ENCODE data around the gene FGFRL1.
"Not testable (repeated sequence)": the region's sequence is repeated elsewhere in the genome, so short reads cannot be mapped to it uniquely, and the experiment has no call there.

Gene FGFRL1

DNA sequence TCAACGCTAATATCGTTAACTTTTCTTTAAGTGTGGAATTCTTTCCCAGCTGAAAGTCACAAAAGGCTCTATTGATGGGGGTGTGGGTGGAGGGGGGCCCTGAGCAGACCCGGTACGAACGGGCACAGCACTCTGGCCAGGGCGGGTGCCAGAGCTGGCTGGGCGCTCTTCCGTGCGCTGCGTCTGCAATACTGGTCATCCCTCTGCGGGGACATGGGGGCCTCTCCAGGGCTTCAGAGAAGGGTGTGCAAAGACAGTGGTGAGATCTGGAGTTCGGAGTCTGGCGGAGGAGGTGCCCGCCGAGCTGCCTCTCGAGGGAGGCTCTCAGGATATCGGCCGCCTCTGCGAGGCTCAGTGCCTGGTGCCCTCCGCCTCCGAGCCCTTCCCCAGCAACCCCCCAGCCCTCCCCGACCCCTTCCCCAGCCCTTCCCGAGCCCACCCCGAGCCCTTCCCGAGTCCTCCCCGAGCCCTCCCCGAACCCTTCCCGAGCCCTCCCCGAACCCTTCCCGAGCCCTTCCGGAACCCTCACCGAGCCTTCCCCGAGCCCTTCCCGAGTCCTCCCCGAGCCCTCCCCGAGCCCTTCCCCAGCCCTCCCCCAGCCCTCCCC lies 34.3 kb downstream of the FGFRL1 start:
- Mint-ChIP-seq H3K9me3 (no peaks in the 10 kb centered on the region), H3K36me3 (peaks cover 2% of the 10 kb centered on the region), H3K4me1 (peaks cover 7% of the 10 kb centered on the region), H3K4me3 (no peak overlapping the region), H3K27ac (no peak overlapping the region), H3K27me3 (peaks cover 26% of the 10 kb centered on the region)
- ATAC-seq (ENCODE audit: low read depth): no peak
- DNase-seq (ENCODE audit: low spot score in 2 of 2): no peak

DNA sequence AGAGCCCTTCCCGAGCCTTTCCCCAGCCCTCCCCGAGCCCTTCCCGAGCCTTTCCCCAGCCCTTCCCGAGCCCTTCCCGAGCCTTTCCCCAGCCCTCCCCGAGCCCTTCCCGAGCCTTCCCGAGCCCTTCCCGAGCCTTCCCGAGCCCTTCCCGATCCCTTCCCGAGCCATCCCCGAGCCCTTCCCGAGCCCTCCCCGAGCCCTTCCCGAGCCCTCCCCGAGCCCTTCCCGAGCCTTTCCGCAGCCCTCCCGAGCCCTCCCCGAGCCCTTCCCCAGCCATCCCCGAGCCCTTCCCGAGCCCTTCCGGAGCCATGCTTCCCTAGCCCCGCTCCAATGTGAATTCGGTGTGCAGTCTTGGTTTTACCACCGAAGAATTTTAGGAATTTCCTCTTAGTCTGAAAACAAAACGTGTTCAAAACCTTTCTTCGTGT lies 35.2 kb downstream of the FGFRL1 start:
- peaks cover 26% of the 10 kb centered on the region for H3K27me3 Mint-ChIP-seq
- not testable (repeated sequence) for DNase-seq (ENCODE audit: low spot score in 2 of 2); H3K36me3 Mint-ChIP-seq; H3K27ac Mint-ChIP-seq; ATAC-seq (ENCODE audit: low read depth); H3K4me3 Mint-ChIP-seq; H3K4me1 Mint-ChIP-seq; H3K9me3 Mint-ChIP-seq

DNA sequence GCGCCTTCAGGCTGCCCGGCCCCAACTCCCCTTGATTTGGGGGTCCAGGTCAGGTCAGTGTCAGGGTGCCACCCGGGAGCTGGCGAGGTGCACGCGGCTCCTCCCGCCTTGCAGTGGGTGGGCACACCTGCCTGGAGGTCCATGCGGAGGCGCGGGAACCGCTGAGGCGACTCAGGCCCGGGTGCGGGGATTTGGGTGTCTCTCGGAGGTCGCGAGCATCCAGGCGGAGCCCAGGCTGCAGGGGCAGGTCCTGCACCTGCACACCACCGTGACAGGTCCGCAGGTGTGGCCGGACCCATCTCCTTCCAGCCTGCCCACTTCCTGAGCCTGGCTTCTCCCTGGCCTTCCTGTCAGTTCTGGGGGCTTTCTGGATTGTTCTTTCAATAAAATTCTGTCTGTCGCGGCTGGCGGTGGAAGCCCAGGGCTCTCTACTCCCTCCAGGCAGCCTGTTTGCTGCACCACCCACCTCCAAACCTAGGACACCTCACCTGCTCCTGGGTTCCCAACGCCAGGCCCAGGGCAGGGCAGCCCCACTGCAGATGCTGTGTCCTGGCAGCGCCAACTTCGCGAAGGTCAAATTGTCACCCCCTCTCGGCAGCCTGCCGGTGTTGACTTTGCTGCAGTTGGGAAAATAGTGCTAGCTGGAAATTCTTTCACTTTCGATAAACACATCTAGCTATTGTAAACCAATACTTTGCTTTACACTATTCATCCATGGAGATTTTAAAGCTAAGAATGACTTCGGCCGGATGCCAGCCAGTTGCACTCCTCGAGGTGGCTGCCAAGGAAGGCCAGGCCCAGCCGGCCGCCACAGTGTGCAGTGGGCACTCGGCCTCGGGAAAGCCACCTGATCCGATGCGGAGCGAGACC lies 35.9 kb downstream of the FGFRL1 start:
- peaks cover 4% of the 10 kb centered on the region for H3K36me3 Mint-ChIP-seq
- H3K4me3 Mint-ChIP-seq: no peak overlapping the region
- no peak overlapping the region for H3K27ac Mint-ChIP-seq
- DNase-seq (ENCODE audit: low spot score in 2 of 2): no peak
- H3K27me3 Mint-ChIP-seq: peaks cover 24% of the 10 kb centered on the region
- no peak for ATAC-seq (ENCODE audit: low read depth)
- peaks cover 7% of the 10 kb centered on the region for H3K4me1 Mint-ChIP-seq
- H3K9me3 Mint-ChIP-seq: peaks cover 2% of the 10 kb centered on the region

DNA sequence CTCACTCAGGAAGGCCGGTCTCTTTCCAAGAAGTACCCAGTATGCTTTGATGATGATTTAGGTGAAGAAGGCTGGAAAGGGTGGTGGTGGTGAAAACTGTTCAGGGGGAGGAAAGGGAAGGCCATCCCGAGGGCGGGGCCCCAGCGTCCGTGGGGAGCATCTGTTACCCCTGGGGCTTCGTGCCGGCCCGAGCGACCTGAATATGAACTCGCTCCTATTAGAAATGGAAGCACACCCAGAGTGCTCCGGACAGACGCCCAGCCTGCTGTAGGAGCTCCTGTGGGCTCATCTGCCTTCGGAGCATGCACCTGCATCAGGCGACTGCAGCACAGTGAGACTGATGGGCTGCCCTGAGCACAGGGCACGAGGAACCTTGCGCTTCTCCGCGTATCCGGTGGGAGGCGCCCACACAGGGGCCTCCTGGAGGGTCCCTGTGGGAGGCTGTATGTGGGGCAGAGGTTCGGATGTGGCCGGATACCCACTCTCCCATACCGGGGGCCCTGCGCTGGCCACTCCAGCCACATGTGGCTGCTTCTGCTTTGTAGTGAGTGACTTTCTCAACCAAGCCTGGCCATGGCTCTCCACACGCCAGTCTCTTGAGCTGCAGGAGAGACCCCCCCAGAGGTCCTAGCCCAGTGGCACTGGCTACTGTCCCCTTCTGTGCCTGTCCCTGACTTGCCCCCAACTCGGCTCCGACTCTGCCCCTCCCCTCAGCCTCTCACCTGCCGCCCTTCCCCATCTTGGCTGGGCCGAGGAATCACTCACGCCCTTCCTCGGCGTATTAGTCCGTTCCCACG lies 36.7 kb downstream of the FGFRL1 start:
- Mint-ChIP-seq H3K4me1 (peaks cover 7% of the 10 kb centered on the region), H3K27me3 (peaks cover 20% of the 10 kb centered on the region), H3K9me3 (peaks cover 2% of the 10 kb centered on the region), H3K36me3 (peaks cover 4% of the 10 kb centered on the region), H3K27ac (no peak overlapping the region), H3K4me3 (no peak overlapping the region)
- DNase-seq (ENCODE audit: low spot score in 2 of 2) (no peak), ATAC-seq (ENCODE audit: low read depth) (no peak)

DNA sequence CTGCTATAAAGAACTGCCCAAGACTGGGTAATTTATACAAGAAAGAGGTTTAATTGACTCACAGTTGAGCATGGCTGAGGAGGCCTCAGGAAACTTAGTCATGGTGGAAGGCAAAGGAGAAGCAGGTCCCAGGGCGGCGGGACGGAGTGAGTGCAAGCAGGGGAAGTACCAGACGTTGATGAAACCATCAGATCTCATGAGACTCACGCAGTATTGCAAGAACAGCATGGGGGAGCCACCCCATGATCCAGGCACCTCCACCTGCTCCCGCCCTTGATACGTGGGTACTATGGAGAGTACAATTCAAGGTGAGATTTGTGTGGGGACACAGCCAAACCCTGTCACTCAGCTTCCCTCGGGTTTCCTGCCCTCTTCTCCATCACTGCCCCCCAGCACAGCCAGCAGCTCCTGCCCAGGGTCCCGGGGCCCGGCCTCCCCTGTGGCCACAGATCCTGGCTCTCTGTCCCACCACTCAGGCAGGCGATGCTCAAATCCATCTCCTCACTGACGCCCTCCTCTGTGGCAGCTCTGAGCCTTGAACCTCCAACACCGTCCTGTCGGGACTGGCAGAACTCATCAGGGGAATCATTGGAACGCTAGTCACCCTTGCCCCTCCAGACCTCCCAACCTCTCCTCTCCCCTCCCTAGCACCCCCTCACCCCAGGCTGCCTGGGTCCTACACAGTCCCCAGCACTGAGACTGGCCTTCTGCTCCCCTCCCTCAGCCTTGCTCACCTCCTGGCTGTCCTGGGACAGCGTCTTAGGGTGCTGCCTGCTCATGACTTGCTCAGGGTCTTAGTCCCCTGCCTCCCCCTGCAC lies 37.6 kb downstream of the FGFRL1 start:
- Mint-ChIP-seq H3K4me3 (no peak overlapping the region), H3K4me1 (peaks cover 7% of the 10 kb centered on the region), H3K9me3 (peaks cover 2% of the 10 kb centered on the region), H3K36me3 (peaks cover 4% of the 10 kb centered on the region), H3K27me3 (peaks cover 19% of the 10 kb centered on the region), H3K27ac (no peak overlapping the region)
- ATAC-seq (ENCODE audit: low read depth): peak; percentile 74
- no peak for DNase-seq (ENCODE audit: low spot score in 2 of 2)

DNA sequence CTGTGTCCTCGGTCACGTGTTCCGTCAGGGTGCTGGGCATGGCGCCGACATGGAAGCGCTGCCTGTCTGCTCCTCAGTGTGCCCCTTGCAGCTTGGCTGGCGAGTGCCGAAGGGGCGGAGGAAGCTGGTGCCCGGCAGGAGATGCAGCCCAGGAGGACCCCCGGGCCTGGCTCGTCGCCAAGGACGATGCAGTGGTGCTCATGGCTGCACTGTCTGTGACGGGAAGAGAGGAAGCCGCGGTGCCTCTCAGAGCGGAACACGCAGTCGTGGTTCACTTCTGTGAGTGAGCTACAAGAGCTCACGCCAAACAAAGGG lies 38.1 kb downstream of the FGFRL1 start:
- H3K9me3 Mint-ChIP-seq: peaks cover 2% of the 10 kb centered on the region
- peak; percentile 25 for ATAC-seq (ENCODE audit: low read depth)
- no peak overlapping the region for H3K27ac Mint-ChIP-seq

GRCh38 chr4:1050486-1051213 lies 39.2 kb downstream of the FGFRL1 start:
- Mint-ChIP-seq H3K4me3 (no peak overlapping the region), H3K4me1 (peaks cover 7% of the 10 kb centered on the region), H3K9me3 (peaks cover 2% of the 10 kb centered on the region), H3K36me3 (peaks cover 4% of the 10 kb centered on the region), H3K27ac (no peak overlapping the region), H3K27me3 (peaks cover 13% of the 10 kb centered on the region)
- DNase-seq (ENCODE audit: low spot score in 2 of 2) (no peak), ATAC-seq (ENCODE audit: low read depth) (no peak)

More for the DNA sequence above, 38.1 kb downstream of the FGFRL1 start:
- Mint-ChIP-seq H3K4me3 (no peak overlapping the region), H3K4me1 (peaks cover 7% of the 10 kb centered on the region), H3K27me3 (peaks cover 19% of the 10 kb centered on the region), H3K36me3 (peaks cover 4% of the 10 kb centered on the region)
- no peak for DNase-seq (ENCODE audit: low spot score in 2 of 2)

- H3K9me3 Mint-ChIP-seq: peaks cover 5% of the 10 kb centered on the region
- H3K4me1 Mint-ChIP-seq: peaks cover 10% of the 10 kb centered on the region
- H3K27me3 Mint-ChIP-seq: peaks cover 15% of the 10 kb centered on the region
- no peak for DNase-seq (ENCODE audit: low spot score in 2 of 2)
- no peak overlapping the region for H3K4me3 Mint-ChIP-seq
- no peak overlapping the region for H3K27ac Mint-ChIP-seq
- peaks cover 7% of the 10 kb centered on the region for H3K36me3 Mint-ChIP-seq
- ATAC-seq (ENCODE audit: low read depth): no peak
These were observed 40.0 kb downstream of the FGFRL1 start for GRCh38 chr4:1051472-1051871.

DNA sequence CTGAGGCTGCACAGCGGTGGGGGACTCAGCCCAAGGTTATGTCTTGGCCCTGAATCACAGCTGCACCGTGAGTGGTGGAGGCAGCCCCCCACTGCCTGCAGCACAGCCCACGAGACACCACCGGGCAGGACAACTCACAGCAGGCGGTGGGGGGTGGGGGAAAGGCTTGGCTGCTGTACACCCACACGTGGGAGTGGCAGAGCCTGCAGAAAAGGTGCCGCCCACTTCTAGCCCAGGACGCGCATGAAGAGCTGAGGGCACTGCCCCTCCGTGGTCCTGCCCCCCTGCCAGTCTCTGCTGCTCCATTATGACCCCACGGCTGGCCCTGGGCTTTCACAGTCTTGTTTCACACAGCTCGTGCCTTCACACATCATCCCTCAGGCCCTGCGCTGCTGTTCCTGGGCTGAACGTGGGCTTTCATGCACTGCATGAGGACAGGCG lies 40.8 kb downstream of the FGFRL1 start:
- H3K36me3 Mint-ChIP-seq: peaks cover 7% of the 10 kb centered on the region
- no peak overlapping the region for H3K4me3 Mint-ChIP-seq
- peaks cover 5% of the 10 kb centered on the region for H3K9me3 Mint-ChIP-seq
- DNase-seq (ENCODE audit: low spot score in 2 of 2): no peak
- peaks cover 14% of the 10 kb centered on the region for H3K27me3 Mint-ChIP-seq
- no peak overlapping the region for H3K27ac Mint-ChIP-seq
- no peak for ATAC-seq (ENCODE audit: low read depth)
- peaks cover 8% of the 10 kb centered on the region for H3K4me1 Mint-ChIP-seq

GRCh38 chr4:1053080-1053661 lies 41.7 kb downstream of the FGFRL1 start:
- peaks cover 8% of the 10 kb centered on the region for H3K4me1 Mint-ChIP-seq
- ATAC-seq (ENCODE audit: low read depth): no peak
- H3K9me3 Mint-ChIP-seq: peaks cover 5% of the 10 kb centered on the region
- H3K36me3 Mint-ChIP-seq: peaks cover 7% of the 10 kb centered on the region
- H3K27me3 Mint-ChIP-seq: peaks cover 7% of the 10 kb centered on the region
- H3K4me3 Mint-ChIP-seq: no peak overlapping the region
- no peak for DNase-seq (ENCODE audit: low spot score in 2 of 2)
- no peak overlapping the region for H3K27ac Mint-ChIP-seq

GRCh38 chr4:1053891-1054290 lies 42.5 kb downstream of the FGFRL1 start:
- not testable (repeated sequence) for H3K9me3 Mint-ChIP-seq; H3K4me3 Mint-ChIP-seq; H3K36me3 Mint-ChIP-seq; DNase-seq (ENCODE audit: low spot score in 2 of 2); ATAC-seq (ENCODE audit: low read depth); H3K4me1 Mint-ChIP-seq; H3K27ac Mint-ChIP-seq; H3K27me3 Mint-ChIP-seq

DNA sequence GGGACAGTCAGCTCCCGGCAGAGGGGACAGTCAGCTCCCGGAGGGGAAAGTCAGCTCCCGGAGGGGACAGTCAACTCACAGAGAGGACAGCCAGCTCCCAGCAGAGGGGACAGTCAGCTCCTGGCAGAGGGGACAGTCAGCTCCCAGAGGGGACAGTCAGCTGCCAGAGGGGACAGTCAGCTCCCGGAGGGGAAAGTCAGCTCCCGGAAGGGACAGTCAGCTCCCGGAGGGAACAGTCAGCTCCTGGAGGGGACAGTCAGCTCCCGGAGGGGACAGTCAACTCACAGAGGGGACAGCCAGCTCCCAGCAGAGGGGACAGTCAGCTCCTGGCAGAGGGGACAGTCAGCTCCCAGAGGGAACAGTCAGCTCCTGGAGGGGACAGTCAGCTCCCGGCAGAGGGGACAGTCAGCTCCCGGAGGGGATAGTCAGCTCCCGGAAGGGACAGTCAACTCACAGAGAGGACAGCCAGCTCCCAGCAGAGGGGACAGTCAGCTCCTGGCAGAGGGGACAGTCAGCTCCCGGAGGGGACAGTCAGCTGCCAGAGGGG lies 43.3 kb downstream of the FGFRL1 start:
- not testable (repeated sequence) for H3K4me1 Mint-ChIP-seq; H3K9me3 Mint-ChIP-seq; H3K36me3 Mint-ChIP-seq; DNase-seq (ENCODE audit: low spot score in 2 of 2); H3K27ac Mint-ChIP-seq; H3K4me3 Mint-ChIP-seq; H3K27me3 Mint-ChIP-seq; ATAC-seq (ENCODE audit: low read depth)

Data from memory B cell (primary cell).